GM10248 (cell line): ENCODE results near the gene CNTN4.

Experiments
- CTCF ChIA-PET: fragments of 300-600 bp; sonication (Branson Sonifier 250); formaldehyde crosslinking; extraction: SDS; loops from one replicate; lab custom pipeline; 2021; ENCODE audit warnings: antibody characterized with exemption; lab: Yijun Ruan, JAX
- POLR2A ChIA-PET: fragments of 350-650 bp; sonication (Branson Sonifier 250); formaldehyde crosslinking; extraction: SDS; loops from one replicate; lab custom pipeline; 2020; ENCODE audit warnings: antibody characterized with exemption; lab: Yijun Ruan, JAX
- DNase-seq: peaks from one replicate; pipeline ENCODE4 v3.0.0; 2012; ENCODE audit errors: extremely low spot score
- TF ChIP-seq, protein P1 (sequence below): IDR thresholded peaks from 2 replicates; pipeline ENCODE4 v1.5.1; 2012; ENCODE audit warnings: mild to moderate bottlenecking, low read depth; ENCODE audit errors: extremely low read depth, missing control alignments, control extremely low read depth

Gene CNTN4

DNA sequence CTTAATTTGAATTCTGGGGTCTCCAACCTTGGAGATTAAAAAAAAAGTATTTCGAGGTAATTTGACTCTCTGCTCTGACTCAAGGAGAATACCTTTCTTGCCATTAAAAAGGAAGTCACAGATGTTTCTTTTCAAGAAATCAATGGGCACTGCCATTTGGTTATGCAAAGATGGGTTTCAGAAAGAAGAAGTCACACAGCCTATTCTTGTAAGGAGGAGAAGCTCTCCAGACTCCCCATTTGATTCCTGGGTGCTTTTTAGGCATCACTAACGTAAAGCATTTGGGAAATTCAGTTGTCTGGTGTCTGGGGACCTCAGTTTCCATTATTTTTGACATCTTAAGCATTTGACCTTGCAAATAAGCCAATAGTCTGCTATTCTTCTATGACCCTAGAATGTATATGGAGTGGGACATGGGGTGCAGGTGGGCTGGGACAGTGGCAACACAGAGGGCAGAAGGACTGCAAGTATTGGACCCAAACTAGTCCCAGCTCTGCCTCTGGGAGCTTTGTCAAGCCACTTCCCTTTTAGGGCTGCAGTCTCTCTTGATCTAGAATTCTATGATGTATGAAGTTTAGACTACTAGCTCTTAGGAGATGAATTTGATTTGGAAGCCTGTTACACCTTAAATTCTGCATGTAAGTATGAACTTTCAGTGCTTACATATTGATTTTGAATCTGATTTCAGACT lies 983.7 kb downstream of the CNTN4 start:
- POLR2A ChIA-PET, result no interaction called here
- peak; percentile 34 for DNase-seq
- TF ChIP-seq, protein P1, sequence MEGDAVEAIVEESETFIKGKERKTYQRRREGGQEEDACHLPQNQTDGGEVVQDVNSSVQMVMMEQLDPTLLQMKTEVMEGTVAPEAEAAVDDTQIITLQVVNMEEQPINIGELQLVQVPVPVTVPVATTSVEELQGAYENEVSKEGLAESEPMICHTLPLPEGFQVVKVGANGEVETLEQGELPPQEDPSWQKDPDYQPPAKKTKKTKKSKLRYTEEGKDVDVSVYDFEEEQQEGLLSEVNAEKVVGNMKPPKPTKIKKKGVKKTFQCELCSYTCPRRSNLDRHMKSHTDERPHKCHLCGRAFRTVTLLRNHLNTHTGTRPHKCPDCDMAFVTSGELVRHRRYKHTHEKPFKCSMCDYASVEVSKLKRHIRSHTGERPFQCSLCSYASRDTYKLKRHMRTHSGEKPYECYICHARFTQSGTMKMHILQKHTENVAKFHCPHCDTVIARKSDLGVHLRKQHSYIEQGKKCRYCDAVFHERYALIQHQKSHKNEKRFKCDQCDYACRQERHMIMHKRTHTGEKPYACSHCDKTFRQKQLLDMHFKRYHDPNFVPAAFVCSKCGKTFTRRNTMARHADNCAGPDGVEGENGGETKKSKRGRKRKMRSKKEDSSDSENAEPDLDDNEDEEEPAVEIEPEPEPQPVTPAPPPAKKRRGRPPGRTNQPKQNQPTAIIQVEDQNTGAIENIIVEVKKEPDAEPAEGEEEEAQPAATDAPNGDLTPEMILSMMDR, result no peak
- CTCF ChIA-PET, result interaction anchor here (1.2 to 1.6 kb wide), 3 partner anchors 10 to 87 kb away, joined by 3 read pairs; no protein-coding TSS in a partner anchor

DNA sequence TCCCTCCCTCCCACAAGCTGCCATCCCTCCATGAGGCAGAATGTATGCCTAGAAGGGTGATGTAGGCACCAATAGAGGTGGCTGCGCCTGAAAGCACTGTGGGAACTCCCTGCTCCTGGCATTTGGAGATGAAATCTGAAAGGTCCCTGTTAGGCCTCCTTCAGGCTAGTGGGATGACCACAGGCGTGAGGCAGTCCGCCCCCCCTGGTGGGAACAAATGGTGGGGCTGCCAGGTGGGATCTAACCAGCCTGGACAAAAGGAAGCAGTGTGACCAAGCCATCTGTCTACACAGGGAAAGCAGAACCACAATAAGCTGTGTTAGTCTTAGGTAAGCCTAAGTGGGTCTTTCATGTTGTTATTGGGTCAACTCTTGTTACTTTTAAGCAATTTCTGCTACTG lies 986.2 kb downstream of the CNTN4 start:
- TF ChIP-seq, protein P1, result no peak
- no peak for DNase-seq
- ChIA-PET POLR2A (no interaction called here), CTCF (interaction anchor here (2.3 kb wide), 1 partner anchor 19 kb away, joined by 4 read pairs; no protein-coding TSS in a partner anchor)

DNA sequence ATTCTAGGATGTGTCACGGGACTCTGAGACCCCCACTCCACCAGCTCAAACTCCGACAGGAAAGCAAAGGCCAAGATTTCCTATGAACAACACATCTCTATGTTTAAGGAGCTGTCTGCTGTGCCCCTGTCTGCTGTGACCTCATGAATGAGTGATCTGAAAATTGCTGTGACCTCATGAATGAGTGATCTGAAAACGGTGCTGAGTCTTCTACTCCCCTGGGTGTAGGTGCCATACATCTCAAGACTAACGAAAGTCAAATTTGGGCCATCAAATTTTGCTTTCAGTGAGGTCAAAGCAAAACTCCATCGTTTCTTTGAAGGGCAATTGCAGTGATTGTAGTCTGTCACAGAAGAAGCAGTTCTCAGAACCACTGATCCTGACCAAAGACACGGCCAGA lies 987.1 kb downstream of the CNTN4 start:
- CTCF ChIA-PET, result interaction anchor here (1.4 to 2.3 kb wide), 3 partner anchors 10 to 115 kb away, joined by 3 to 4 read pairs (median 4); no protein-coding TSS in a partner anchor
- no peak for DNase-seq
- POLR2A ChIA-PET, result no interaction called here
- TF ChIP-seq, protein P1, result no peak

DNA sequence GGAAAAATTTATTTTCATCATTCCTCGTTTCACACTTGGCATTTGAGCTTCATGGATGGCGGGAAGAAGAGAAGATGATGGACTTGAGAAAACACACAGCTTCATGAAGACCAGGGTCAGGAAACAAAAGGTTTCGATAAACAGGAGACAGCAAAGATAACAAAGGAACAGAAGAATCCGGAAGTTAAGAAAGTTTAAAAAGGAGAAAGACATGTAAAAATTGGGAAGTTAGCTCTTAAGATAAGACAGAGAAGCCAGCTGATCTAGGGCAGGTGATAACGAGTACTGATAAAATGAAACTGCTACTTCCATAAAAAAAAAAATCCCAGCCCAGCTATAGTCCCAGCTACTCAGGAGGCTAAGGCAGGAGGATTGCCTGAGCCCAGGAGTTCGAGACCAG lies 987.6 kb downstream of the CNTN4 start:
- ChIA-PET POLR2A (no interaction called here), CTCF (interaction anchor here (1.4 to 2.3 kb wide), 3 partner anchors 10 to 114 kb away, joined by 3 to 4 read pairs (median 4); no protein-coding TSS in a partner anchor)
- no peak for DNase-seq
- TF ChIP-seq, protein P1, result no peak

DNA sequence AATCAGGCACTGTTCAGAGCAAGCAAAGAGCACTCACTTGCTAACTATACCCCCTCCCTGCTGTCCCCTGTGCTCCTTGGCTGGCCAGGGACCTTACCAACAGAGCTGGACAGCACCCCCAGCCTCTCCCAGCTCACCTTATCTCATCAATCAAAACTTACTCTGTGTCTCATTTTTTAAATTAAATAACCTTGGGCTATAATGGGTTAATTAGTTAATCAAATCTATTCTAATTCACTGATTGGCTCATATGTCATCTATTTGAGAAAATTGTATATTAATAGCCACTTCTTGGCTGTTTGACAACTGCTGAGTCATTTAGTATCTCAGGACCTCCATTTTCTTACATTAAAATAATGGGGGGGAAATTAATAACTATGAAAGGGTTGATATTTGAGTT lies 988.6 kb downstream of the CNTN4 start:
- TF ChIP-seq, protein P1, result no peak
- CTCF ChIA-PET, result interaction anchor here (1.1 to 1.6 kb wide), 5 partner anchors 11 to 113 kb away, joined by 3 to 4 read pairs (median 3); no protein-coding TSS in a partner anchor
- DNase-seq, result no peak
- POLR2A ChIA-PET, result no interaction called here

DNA sequence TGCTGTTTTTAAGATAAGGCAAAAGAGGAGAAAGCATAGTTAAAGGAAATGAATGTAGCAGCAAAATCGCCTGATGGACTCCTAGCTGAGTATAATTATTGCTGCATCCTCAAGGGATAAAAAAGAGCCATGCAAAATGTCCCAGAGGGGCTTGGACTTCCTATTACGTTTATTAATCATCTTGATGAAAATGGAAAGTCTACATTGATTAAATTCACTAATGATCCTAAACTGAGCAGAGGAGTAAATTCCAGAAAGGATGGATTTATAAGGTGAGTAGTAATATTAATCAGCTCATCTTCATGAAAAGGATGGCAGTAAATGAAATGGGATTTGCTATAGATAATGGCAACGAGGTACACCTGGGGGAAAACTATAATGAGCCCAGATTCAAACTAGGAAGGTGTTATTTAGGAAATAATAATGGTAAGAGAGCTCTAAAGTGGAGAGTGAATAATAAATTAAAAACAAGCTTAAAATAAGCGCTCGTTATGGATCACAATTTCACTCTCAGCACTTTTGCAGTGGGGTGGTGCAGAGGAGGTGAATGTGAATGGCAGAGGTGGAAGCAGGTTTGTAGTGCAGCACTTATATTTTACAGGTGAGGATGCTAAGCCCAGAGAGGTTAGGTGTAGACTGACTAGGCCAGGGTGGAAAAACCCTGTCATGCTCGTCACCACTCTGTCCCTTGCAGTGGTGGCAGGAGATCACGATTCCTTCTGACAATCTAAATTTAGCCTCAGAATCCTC lies 989.2 kb downstream of the CNTN4 start:
- ChIA-PET POLR2A (no interaction called here), CTCF (interaction anchor here (1.0 to 1.9 kb wide), 6 partner anchors 9 to 91 kb away, joined by 3 to 5 read pairs (median 4); no protein-coding TSS in a partner anchor)
- no peak for DNase-seq
- TF ChIP-seq, protein P1, result no peak
